Hematopoietic multipotent progenitor cell treated with erythropoietin and hydrocortisone succinate and interleukin-3 and kit ligand, for 4 days (in vitro differentiated cells): Measurements from ENCODE around the gene ABCA6.
"Not testable (repeated sequence)": the region's sequence is repeated elsewhere in the genome, so short reads cannot be mapped to it uniquely, and the experiment has no call there.

Source experiments
- DNase-seq: peaks from one replicate; pipeline ENCODE4 v3.0.0-alpha.2; 2015

ABCA6 gene, protein sequence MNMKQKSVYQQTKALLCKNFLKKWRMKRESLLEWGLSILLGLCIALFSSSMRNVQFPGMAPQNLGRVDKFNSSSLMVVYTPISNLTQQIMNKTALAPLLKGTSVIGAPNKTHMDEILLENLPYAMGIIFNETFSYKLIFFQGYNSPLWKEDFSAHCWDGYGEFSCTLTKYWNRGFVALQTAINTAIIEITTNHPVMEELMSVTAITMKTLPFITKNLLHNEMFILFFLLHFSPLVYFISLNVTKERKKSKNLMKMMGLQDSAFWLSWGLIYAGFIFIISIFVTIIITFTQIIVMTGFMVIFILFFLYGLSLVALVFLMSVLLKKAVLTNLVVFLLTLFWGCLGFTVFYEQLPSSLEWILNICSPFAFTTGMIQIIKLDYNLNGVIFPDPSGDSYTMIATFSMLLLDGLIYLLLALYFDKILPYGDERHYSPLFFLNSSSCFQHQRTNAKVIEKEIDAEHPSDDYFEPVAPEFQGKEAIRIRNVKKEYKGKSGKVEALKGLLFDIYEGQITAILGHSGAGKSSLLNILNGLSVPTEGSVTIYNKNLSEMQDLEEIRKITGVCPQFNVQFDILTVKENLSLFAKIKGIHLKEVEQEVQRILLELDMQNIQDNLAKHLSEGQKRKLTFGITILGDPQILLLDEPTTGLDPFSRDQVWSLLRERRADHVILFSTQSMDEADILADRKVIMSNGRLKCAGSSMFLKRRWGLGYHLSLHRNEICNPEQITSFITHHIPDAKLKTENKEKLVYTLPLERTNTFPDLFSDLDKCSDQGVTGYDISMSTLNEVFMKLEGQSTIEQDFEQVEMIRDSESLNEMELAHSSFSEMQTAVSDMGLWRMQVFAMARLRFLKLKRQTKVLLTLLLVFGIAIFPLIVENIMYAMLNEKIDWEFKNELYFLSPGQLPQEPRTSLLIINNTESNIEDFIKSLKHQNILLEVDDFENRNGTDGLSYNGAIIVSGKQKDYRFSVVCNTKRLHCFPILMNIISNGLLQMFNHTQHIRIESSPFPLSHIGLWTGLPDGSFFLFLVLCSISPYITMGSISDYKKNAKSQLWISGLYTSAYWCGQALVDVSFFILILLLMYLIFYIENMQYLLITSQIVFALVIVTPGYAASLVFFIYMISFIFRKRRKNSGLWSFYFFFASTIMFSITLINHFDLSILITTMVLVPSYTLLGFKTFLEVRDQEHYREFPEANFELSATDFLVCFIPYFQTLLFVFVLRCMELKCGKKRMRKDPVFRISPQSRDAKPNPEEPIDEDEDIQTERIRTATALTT (N-terminal part only)

GRCh38 chr17:69141431-69142174 lies at the start of gene ABCA6:
TSS of gene ABCA6 (minus strand) at chr17:69141895. CDS start at chr17:69140703, 1,192 bp downstream.
- no peak for DNase-seq

DNA sequence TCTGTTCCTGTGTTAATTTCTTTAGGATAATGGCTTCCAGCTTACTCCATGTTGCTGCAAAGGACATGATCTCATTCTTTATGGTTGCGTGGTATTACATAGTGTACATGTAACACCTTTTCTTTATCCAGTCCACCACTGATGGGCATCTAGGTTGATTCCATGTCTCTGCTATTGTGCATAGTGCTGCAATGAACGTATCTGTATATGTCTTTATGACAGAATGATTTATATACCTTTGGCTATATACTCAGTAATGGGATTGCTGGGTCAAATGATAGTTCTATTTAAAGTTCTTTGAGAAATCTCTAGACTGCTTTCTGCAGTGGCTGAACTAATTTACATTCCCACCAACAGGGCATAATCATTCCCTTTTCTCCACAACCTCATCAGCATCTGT lies 47.1 kb upstream of the ABCA6 start:
- DNase-seq: no peak

DNA sequence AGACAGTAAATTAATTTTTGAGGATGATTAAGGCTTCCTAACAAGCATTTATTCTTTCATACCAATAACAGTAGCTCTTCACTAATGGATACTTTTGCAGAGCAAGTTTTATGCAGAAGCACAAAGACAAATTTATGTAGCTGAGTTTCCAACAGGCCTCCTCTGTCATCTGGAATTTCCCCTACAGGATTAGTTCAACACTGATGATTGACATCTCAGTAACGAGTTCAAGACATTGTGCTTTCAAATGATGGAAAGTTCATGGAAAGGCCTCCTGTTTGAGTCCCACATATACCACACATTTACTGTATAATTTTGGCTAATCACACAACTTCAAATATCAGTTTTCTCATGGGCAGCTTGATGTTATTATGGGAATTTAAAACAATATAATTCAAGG lies 46.4 kb upstream of the ABCA6 start:
- no peak for DNase-seq

DNA sequence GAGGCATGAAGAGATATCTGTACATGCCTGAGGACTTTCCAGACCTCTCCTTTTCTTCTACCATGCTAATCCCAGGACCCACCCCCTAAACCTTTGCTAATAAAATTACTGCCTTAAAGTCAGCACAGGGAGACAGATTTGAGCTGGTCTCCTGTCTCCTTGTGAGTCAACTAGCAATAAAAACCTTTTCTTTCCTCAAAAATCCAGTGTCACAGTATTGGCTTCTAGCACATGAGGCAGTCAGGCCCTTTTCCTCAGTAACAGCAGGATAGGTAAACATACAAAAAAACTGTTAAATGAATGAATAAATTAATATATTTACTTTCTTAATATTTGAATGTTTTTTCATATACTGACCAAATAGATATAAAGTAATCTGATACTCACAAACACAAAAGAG lies 45.6 kb upstream of the ABCA6 start:
- DNase-seq: no peak

DNA sequence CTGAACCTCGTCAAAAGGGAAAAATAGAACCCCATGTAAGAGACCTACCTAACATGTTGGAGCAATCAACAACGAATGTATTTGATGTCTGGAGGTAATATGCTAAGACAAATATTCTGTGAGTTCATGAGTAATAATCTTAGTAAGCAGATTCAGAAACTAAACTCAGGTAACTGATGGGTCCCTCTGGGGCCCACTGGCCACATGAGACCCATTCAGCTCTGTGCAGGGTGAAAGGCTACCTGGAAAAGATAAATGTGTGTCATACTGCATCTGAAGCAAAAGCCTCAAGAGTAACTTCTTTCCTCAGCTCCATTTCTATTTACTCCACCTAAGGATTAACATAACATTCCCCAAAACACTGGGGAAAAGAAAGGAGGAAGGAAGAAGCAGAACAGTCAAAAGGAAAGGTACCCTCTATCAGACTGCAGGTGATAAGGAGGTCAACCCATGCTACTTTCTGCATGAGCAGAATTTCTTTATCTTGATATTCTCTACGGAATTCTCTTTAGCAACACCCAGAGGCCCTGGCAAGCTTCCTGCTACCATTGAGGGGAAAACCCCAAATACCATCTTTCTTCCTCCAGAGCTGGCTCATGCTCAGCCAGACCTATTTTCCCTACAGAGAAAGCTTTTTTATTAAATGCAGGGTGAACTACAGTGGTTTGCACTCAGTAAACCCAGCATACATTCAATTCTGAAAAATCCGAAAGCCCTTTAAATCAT lies 37.7 kb upstream of the ABCA6 start:
- DNase-seq: peak; percentile 24

DNA sequence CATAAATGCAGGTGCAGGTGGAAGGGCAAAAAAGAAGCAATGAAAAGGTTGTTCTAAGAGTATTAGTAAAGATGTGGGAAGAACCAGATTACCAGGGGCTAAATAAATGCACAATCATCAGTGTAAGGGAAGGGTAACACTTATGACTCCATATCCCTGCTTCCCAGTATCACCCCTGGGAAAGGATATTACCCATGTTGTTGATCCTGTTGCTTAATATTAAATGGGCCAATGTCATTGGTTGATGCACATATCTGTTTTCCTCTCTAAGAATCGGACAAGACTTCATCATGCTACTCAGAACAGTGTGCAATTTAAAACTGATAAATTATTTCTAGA lies 34.7 kb upstream of the ABCA6 start:
- no peak for DNase-seq

- peak; percentile 15 for DNase-seq
Observed at GRCh38 chr17:69175625-69176456, 34.1 kb upstream of the ABCA6 start.

GRCh38 chr17:69175262-69175624 lies 33.5 kb upstream of the ABCA6 start:
- no peak for DNase-seq

DNA sequence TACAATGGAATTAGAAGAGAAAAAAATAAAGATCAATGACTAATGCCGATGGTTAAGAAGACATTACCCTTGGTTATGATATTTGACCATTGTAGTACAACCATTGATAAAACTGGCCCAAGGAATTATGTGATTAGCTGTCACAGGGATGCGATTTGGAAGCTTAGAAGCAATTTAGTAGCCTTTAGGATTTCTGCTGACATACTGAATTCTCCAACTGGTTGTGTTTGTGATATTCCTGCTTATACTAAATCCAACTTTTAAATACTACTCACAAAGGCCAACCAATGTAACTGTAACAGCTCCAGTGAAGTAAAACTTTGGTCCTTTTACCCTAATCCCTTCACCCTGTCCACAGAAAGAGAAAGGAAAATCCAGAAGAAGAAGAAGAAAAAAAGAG lies 31.4 kb upstream of the ABCA6 start:
- no peak for DNase-seq

GRCh38 chr17:69170377-69170776 lies 28.7 kb upstream of the ABCA6 start:
- peak; percentile 81 for DNase-seq

- not testable (repeated sequence) for DNase-seq
Observed at GRCh38 chr17:69168642-69169041, 26.9 kb upstream of the ABCA6 start.

GRCh38 chr17:69166957-69167356 lies 25.3 kb upstream of the ABCA6 start:
- DNase-seq: no peak

DNA sequence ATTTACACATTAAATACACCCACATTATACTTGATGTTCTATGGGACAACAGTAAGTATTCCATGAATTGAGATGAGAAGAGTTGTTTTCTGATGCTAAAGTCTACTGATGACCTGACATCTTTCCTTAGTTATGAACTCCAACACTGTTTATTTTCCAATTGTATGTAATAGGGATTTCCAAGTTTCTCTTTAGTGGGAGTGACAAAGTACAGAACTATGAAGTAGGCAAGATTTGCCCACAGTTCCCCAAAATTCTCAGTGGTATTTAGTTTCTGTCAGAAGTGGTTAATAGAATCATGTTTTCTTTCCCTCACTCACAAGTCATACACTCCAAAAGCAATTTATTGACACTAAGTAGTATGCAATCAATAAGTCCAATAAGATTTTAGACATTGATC lies 22.5 kb upstream of the ABCA6 start:
- DNase-seq: no peak

- DNase-seq: no peak
Observed at GRCh38 chr17:69159418-69159817, 17.7 kb upstream of the ABCA6 start.

DNA sequence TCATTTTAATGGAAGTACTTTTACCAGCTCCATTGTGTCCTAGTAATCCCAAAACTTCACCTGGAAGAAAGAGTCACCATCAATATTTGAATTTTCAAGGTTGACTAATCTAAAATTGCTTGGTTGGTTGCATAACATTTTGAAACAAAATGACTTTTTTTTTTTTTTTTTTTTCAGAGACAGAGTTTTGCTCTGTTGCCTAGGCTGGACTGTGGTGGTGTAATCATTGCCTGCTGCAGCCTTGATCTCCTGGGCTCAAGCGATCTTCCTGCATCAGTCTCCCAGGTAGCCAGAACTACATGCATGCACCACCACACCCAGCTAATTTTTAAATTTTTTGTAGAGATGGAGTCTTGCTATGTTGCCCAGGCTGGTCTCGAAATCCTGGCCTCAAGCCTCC lies 12.6 kb upstream of the ABCA6 start:
- no peak for DNase-seq

GRCh38 chr17:69150333-69150732 lies 8.6 kb upstream of the ABCA6 start:
- DNase-seq: no peak

DNA sequence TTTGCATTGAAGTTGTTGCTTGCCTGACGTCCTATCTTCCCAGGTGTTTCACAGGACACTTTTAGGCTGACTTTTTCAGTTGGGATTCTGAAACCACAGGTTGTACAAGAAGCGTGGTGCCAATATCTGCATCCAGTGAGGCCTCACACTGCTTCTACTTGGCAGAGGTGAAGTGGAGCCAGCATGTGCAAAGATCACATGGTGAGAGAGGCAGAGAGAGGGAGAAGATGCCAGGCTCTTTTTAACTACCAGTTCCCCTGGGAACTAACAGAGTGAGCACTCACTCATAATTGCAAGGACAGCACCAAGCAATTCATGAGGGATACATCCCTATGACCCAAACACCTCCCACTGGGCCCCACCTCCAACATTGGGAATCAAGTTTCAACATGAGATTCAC lies 5.8 kb upstream of the ABCA6 start:
- DNase-seq: no peak

- DNase-seq: no peak
Observed at GRCh38 chr17:69144331-69145255, 2.9 kb upstream of the ABCA6 start.

GRCh38 chr17:69143683-69144231 lies 2.1 kb upstream of the ABCA6 start:
- no peak for DNase-seq

GRCh38 chr17:69143151-69143550 lies 1.5 kb upstream of the ABCA6 start:
- DNase-seq: no peak
